ENCODE measurements around the gene SRRM4. TPM values are rescaled to one million over a fixed set of nuclear protein-coding genes. Genes with fewer than 3 reads are reported as not detected.

The SRRM4 gene
- total RNA-seq, 1 donor from 2014 or later, result 1.7 TPM

DNA sequence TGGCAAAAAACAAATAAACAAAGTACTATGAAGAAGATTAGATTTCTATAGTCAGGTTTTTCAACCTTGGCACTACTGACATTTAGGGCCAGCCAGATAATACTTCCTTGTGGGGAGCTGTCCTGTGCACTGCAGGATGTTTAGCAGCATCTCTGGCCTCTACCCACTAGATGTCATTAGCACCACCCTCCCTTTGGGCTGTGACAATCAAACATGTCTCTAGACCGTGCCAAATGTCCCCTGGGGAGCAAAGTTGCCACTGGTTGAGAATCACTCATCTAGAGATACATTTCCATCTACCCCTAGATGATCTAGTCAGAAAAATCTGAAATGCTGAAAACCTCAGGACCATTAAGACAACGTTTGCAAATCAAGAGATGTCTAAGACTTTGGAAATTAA, 29.9 kb downstream of the SRRM4 start:
- TF ChIP-seq, protein P1, sequence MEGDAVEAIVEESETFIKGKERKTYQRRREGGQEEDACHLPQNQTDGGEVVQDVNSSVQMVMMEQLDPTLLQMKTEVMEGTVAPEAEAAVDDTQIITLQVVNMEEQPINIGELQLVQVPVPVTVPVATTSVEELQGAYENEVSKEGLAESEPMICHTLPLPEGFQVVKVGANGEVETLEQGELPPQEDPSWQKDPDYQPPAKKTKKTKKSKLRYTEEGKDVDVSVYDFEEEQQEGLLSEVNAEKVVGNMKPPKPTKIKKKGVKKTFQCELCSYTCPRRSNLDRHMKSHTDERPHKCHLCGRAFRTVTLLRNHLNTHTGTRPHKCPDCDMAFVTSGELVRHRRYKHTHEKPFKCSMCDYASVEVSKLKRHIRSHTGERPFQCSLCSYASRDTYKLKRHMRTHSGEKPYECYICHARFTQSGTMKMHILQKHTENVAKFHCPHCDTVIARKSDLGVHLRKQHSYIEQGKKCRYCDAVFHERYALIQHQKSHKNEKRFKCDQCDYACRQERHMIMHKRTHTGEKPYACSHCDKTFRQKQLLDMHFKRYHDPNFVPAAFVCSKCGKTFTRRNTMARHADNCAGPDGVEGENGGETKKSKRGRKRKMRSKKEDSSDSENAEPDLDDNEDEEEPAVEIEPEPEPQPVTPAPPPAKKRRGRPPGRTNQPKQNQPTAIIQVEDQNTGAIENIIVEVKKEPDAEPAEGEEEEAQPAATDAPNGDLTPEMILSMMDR (IDR thresholded peaks at IDR 0.05; ENCODE audit: unreplicated experiment), result no peak
- Mint-ChIP-seq H3K9me3 (peaks cover 12% of the 10 kb centered on the region), H3K27ac (no peak overlapping the region), H3K4me3 (no peak overlapping the region), H3K27me3 (ENCODE audit: low read depth) (peaks cover 36% of the 10 kb centered on the region), H3K4me1 (no peaks in the 10 kb centered on the region), H3K36me3 (no peaks in the 10 kb centered on the region)
- no peak for DNase-seq (ENCODE audit: low spot score in 2 of 2, unreplicated experiment in 2 of 2)

DNA sequence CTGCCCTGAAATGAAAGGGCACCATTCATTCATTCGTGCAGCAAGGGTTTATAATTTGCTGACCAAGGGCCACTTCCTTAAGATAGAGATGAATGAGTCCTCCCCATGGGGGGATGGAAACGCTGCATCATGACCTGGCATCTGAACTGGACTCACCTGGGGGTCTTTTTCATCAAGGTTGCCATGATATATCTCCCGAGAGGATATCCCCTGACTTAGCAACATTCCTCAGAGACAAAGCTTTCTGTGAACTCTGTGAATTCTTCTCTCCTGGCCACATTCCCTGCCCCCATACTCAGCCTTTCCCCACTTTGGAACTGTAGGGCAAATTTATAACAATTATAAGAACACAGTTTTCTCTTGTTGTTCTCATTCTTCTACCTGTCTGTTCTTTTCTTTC, 30.8 kb downstream of the SRRM4 start:
- no peaks in the 10 kb centered on the region for H3K4me1 Mint-ChIP-seq
- TF ChIP-seq, protein P1 (IDR thresholded peaks at IDR 0.05; ENCODE audit: unreplicated experiment), result no peak
- peaks cover 37% of the 10 kb centered on the region for H3K27me3 Mint-ChIP-seq (ENCODE audit: low read depth)
- peaks cover 12% of the 10 kb centered on the region for H3K9me3 Mint-ChIP-seq
- DNase-seq (ENCODE audit: low spot score in 2 of 2, unreplicated experiment in 2 of 2), result no peak
- H3K4me3 Mint-ChIP-seq, result no peak overlapping the region
- no peaks in the 10 kb centered on the region for H3K36me3 Mint-ChIP-seq
- H3K27ac Mint-ChIP-seq, result no peak overlapping the region

DNA sequence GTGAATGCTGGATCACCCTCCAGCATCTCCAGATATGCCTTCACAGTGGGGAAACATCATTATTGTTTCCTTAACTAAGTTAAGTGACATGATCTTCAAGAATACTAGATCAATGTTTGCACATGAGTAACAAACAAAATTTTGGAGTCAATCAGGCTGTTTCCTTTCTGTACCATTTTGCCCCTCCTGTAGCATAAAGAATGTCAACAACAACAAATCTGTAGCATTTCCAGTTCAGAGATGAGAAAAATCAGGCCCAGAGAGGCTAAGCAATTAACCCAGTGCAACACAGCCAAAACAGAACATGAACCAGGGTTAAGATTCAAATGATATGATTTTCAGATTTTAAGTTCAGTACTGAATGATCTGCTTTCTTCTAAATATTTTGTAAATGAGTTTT, 31.7 kb downstream of the SRRM4 start:
- Mint-ChIP-seq H3K9me3 (peaks cover 12% of the 10 kb centered on the region), H3K27ac (no peak overlapping the region), H3K4me1 (no peaks in the 10 kb centered on the region), H3K27me3 (ENCODE audit: low read depth) (peaks cover 42% of the 10 kb centered on the region), H3K36me3 (no peaks in the 10 kb centered on the region), H3K4me3 (no peak overlapping the region)
- TF ChIP-seq, protein P1 (IDR thresholded peaks at IDR 0.05; ENCODE audit: unreplicated experiment), result no peak
- DNase-seq (ENCODE audit: low spot score in 2 of 2, unreplicated experiment in 2 of 2), result no peak

DNA sequence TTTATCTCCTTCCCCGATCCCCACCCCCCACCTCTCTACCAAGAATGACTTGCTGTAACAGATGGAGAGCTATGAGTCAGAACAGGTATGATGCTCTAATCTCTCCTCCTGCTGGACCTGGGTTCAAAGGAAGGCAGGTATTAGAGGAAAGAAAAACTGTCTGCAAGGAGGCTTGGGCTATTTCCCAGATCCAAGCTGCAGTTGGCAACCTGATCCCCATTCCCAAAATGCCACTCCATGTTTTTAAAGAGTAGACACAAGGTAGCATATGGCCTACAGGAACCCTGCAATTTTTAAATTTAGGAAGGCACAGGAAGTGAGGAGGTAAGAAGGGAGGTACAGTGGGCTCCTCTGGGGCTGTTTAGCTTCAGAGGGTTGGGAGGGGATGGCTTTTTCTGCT, 33.0 kb downstream of the SRRM4 start:
- Mint-ChIP-seq H3K36me3 (no peaks in the 10 kb centered on the region), H3K27me3 (ENCODE audit: low read depth) (peaks cover 45% of the 10 kb centered on the region), H3K4me1 (no peaks in the 10 kb centered on the region), H3K9me3 (peaks cover 12% of the 10 kb centered on the region), H3K27ac (no peak overlapping the region), H3K4me3 (no peak overlapping the region)
- TF ChIP-seq, protein P1 (IDR thresholded peaks at IDR 0.05; ENCODE audit: unreplicated experiment), result no peak
- DNase-seq (ENCODE audit: low spot score in 2 of 2, unreplicated experiment in 2 of 2), result no peak

DNA sequence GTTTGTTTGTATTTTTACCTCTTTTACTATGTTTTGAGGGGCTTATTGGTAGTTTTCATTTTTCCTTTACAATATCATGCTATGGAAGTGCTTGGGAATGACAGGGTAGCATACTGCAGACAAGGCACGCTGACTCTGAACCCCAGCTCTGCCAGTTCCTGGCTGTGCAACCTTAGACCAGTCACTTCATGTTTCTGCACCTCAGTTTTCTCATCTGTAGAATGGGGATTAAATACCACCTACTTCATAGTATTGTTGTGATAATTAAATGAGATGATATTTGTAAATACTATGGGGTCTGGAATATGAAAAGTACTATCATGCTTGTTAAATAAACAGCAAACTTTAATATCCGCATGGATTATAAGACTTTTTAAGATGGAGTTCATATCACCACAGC, 35.4 kb downstream of the SRRM4 start:
- Mint-ChIP-seq H3K4me1 (no peaks in the 10 kb centered on the region), H3K36me3 (no peaks in the 10 kb centered on the region), H3K27ac (no peak overlapping the region), H3K27me3 (ENCODE audit: low read depth) (peaks cover 56% of the 10 kb centered on the region), H3K4me3 (no peak overlapping the region), H3K9me3 (peaks cover 9% of the 10 kb centered on the region)
- no peak for DNase-seq (ENCODE audit: low spot score in 2 of 2, unreplicated experiment in 2 of 2)
- TF ChIP-seq, protein P1 (IDR thresholded peaks at IDR 0.05; ENCODE audit: unreplicated experiment), result no peak

DNA sequence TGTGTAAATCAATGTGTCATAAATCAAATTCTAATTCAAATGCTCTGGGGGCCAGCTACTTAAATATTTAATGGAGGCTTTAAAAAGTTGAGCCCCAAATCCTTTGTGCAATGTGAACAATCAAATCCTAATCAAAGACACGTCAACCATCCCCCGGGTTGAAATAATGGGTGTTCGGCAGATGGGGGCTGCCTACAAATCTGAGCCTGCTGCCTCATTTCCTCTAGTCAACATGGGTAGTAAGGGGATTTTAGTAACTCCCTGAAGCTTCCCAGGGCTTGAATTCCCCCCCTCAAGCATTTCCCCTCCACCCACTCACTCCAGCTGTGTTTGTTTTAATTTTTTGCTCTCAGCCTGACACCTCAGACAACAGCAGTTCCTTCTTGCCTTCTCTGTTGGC, 37.8 kb downstream of the SRRM4 start:
- Mint-ChIP-seq H3K9me3 (peaks cover 8% of the 10 kb centered on the region), H3K4me3 (no peak overlapping the region), H3K36me3 (no peaks in the 10 kb centered on the region), H3K4me1 (no peaks in the 10 kb centered on the region), H3K27me3 (ENCODE audit: low read depth) (peaks cover 51% of the 10 kb centered on the region), H3K27ac (no peak overlapping the region)
- TF ChIP-seq, protein P1 (IDR thresholded peaks at IDR 0.05; ENCODE audit: unreplicated experiment), result no peak
- DNase-seq (ENCODE audit: low spot score in 2 of 2, unreplicated experiment in 2 of 2), result no peak
